H9 (cell line): ENCODE measurements around the gene PLA2G5. TPM values are rescaled to one million over a fixed set of nuclear protein-coding genes. Genes with fewer than 3 reads are reported as not detected.

Experiments
- DNase-seq: peaks from one replicate; pipeline ENCODE4 v3.0.0-alpha.2; 2017
- H2AFZ ChIP-seq: one replicate; pipeline ENCODE4 v1.6.1; 2013; ENCODE audit warnings: mild to moderate bottlenecking, low read length, control low read depth, moderate library complexity
- H2AK5ac ChIP-seq: 2 replicates; pipeline ENCODE4 v1.6.1; 2013; ENCODE audit warnings: low read length, control low read depth, mixed read lengths; ENCODE audit not compliant: insufficient read length
- H2BK120ac ChIP-seq: one replicate; pipeline ENCODE4 v1.6.1; 2013; ENCODE audit warnings: low read depth, mild to moderate bottlenecking, low read length, control low read depth, inconsistent platforms; ENCODE audit not compliant: poor library complexity, severe bottlenecking
- H2BK12ac ChIP-seq: 2 replicates; pipeline ENCODE4 v1.6.1; 2013; ENCODE audit warnings: low read length, control low read depth, mixed read lengths, low read depth; ENCODE audit not compliant: insufficient read length
- H2BK15ac ChIP-seq: 2 replicates; pipeline ENCODE4 v1.6.1; 2013; ENCODE audit warnings: low read depth, low read length, control low read depth
- H2BK20ac ChIP-seq: one replicate; pipeline ENCODE4 v1.6.1; 2013; ENCODE audit warnings: low read depth, mild to moderate bottlenecking, low read length, control low read depth, inconsistent platforms; ENCODE audit not compliant: poor library complexity, severe bottlenecking
- H2BK5ac ChIP-seq: 2 replicates; pipeline ENCODE4 v1.6.1; 2013; ENCODE audit warnings: low read length, control low read depth, mixed read lengths; ENCODE audit not compliant: insufficient read length
- H3K14ac ChIP-seq: 2 replicates; pipeline ENCODE4 v1.6.1; 2013; ENCODE audit warnings: low read length, control low read depth; ENCODE audit not compliant: insufficient read depth
- H3K18ac ChIP-seq: 2 replicates; pipeline ENCODE4 v1.6.1; 2013; ENCODE audit warnings: low read depth, mild to moderate bottlenecking, mixed read lengths, low read length, control low read depth; ENCODE audit not compliant: insufficient read length
- H3K23ac ChIP-seq: 2 replicates; pipeline ENCODE4 v1.6.1; 2013; ENCODE audit warnings: low read length, control low read depth, mixed read lengths, low read depth; ENCODE audit not compliant: insufficient read length
- H3K23me2 ChIP-seq: 2 replicates; pipeline ENCODE4 v1.6.1; 2013; ENCODE audit warnings: low read depth, mild to moderate bottlenecking, mixed read lengths, low read length, control low read depth; ENCODE audit not compliant: insufficient read length, poor library complexity, severe bottlenecking
- H3K27ac ChIP-seq: 2 replicates; pipeline ENCODE4 v1.5.1; 2013; ENCODE audit warnings: low read length, control low read depth, mixed read lengths, low read depth; ENCODE audit not compliant: insufficient read length
- H3K27me3 ChIP-seq: 2 replicates; pipeline ENCODE4 v1.6.1; 2013; ENCODE audit warnings: low read length, control low read depth, inconsistent platforms; ENCODE audit not compliant: insufficient read depth
- H3K4ac ChIP-seq: 2 replicates; pipeline ENCODE4 v1.6.1; 2013; ENCODE audit warnings: low read depth, mild to moderate bottlenecking, control low read depth, inconsistent platforms, low read length, moderate library complexity
- H3K4me1 ChIP-seq: 2 replicates; pipeline ENCODE4 v1.6.1; 2013; ENCODE audit warnings: low read length, control low read depth, inconsistent platforms; ENCODE audit not compliant: insufficient read depth
- H3K4me2 ChIP-seq: 2 replicates; pipeline ENCODE4 v1.6.1; 2013; ENCODE audit warnings: low read length, control low read depth, mixed read lengths; ENCODE audit not compliant: insufficient read length, insufficient read depth
- H3K56ac ChIP-seq: 2 replicates; pipeline ENCODE4 v1.6.1; 2013; ENCODE audit warnings: low read depth, mild to moderate bottlenecking, mixed read lengths, low read length, control low read depth; ENCODE audit not compliant: insufficient read length
- H3K79me1 ChIP-seq: 2 replicates; pipeline ENCODE4 v1.6.1; 2013; ENCODE audit warnings: low read depth, mild to moderate bottlenecking, moderate library complexity, low read length, control low read depth, inconsistent platforms; ENCODE audit not compliant: insufficient read depth, poor library complexity, severe bottlenecking
- H3K79me2 ChIP-seq: 2 replicates; pipeline ENCODE4 v1.6.1; 2013; ENCODE audit warnings: low read length, control low read depth, inconsistent platforms; ENCODE audit not compliant: insufficient read depth
- H3K9ac ChIP-seq: 2 replicates; pipeline ENCODE4 v1.6.1; 2013; ENCODE audit warnings: low read length, control low read depth, mixed read lengths; ENCODE audit not compliant: insufficient read length; ENCODE audit errors: extremely low read depth
- H3K9me3 ChIP-seq: one replicate; pipeline ENCODE4 v1.6.1; 2013; ENCODE audit warnings: low read depth, low read length, inconsistent platforms; ENCODE audit not compliant: control insufficient read depth
- H3T11ph ChIP-seq: one replicate; pipeline ENCODE4 v1.6.1; 2013; ENCODE audit warnings: mild to moderate bottlenecking, low read length, control low read depth, inconsistent platforms
- H4K20me1 ChIP-seq: one replicate; pipeline ENCODE4 v1.6.1; 2013; ENCODE audit not compliant: control insufficient read depth, insufficient read length, insufficient read depth
- H4K5ac ChIP-seq: 2 replicates; pipeline ENCODE4 v1.6.1; 2013; ENCODE audit warnings: low read depth, mild to moderate bottlenecking, mixed read lengths, low read length, control low read depth; ENCODE audit not compliant: insufficient read length
- H4K8ac ChIP-seq: replicated peaks from 2 replicates; pipeline ENCODE4 v1.6.1; 2013; ENCODE audit warnings: low read length, control low read depth, mixed read lengths, low read depth; ENCODE audit not compliant: insufficient read length
- H4K91ac ChIP-seq: 2 replicates; pipeline ENCODE4 v1.6.1; 2013; ENCODE audit warnings: low read depth, mild to moderate bottlenecking, moderate library complexity, mixed read lengths, low read length, control low read depth; ENCODE audit not compliant: insufficient read length
- H3K27ac Mint-ChIP-seq, 3 experiments: 2 replicates in 2 of 3; 3 replicates in 1 of 3; pipeline ENCODE4 v1.8.0; 2020 to 2021; ENCODE audit warnings: mixed read lengths in 3 of 3, mild to moderate bottlenecking in 1 of 3, moderate library complexity in 1 of 3
- H3K27me3 Mint-ChIP-seq: 2 replicates; pipeline ENCODE4 v1.8.0; 2021; ENCODE audit warnings: low read depth, mild to moderate bottlenecking, moderate library complexity, mixed read lengths
- H3K36me3 Mint-ChIP-seq, 3 experiments: 2 replicates in 2 of 3; 3 replicates in 1 of 3; pipeline ENCODE4 v1.8.0; 2020 to 2021; ENCODE audit warnings: low read depth in 3 of 3, mixed read lengths in 3 of 3; ENCODE audit not compliant: insufficient read depth in 1 of 3
- H3K4me1 Mint-ChIP-seq, 2 experiments: 2 replicates each; pipeline ENCODE4 v1.8.0; 2020; ENCODE audit warnings: mixed read lengths in 2 of 2
- H3K4me3 Mint-ChIP-seq, 2 experiments: 2 replicates in 1 of 2; 3 replicates in 1 of 2; pipeline ENCODE4 v1.8.0; 2020 to 2021; ENCODE audit warnings: mild to moderate bottlenecking in 2 of 2, mixed read lengths in 2 of 2, moderate library complexity in 1 of 2
- H3K9me3 Mint-ChIP-seq, 2 experiments: 2 replicates in 1 of 2; 3 replicates in 1 of 2; pipeline ENCODE4 v1.8.0; 2020; ENCODE audit warnings: mild to moderate bottlenecking in 2 of 2, mixed read lengths in 2 of 2, moderate library complexity in 1 of 2
- CTCF ChIP-seq: fragments of 200-600 bp; sonication (generic); conservative IDR thresholded peaks from 3 replicates; pipeline ENCODE4 v1.8.0; 2021; ENCODE audit warnings: antibody characterized with exemption, mild to moderate bottlenecking
- WGBS: extraction: QIAGEN DNeasy Blood & Tissue Kit; methylation state at CpG from one replicate; pipeline ENCODE4 v1.1.7; 2013; ENCODE audit warnings: missing lambda C conversion rate, low lambda C conversion rate, mixed read lengths; ENCODE audit not compliant: insufficient read length; ENCODE audit errors: extremely low coverage; 5-methylcytosine and 5-hydroxymethylcytosine counted together
- total RNA-seq: library from RNA; stranded (reverse); gene quantifications from 2 replicates; pipeline ENCODE4 v1.2.1, GENCODE V29; 2021

PLA2G5 gene
- total RNA-seq, 1 experiment from 2014 or later: not detected

DNA sequence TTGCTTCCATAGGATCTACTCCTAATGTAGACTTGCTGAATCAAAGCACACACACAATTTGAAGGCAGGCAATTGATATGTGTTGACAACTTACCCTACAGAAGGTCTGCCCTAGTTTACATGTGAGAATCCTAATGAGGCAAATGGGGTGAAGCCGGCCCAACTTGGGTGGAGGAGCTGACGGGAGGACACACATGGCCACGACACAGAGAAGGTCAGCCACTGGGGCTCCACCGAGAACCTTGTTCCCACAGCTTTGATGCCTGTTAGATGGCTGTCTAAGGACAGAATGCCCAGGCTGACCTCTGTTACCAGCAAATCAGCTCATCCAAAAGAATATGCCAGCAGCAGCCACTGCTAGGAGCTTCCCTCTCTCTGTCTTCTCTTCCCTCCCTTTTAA, 50.8 kb downstream of the PLA2G5 start:
- Histone ChIP-seq H2BK15ac (no peak overlapping the region), H2BK20ac (no peak overlapping the region), H3K14ac (no peak overlapping the region), H2BK120ac (no peak overlapping the region), H3K56ac (no peak overlapping the region), H3K4me1 (no peaks in the 10 kb centered on the region), H3T11ph (no peak overlapping the region), H3K4ac (no peak overlapping the region), H2AFZ (no peak overlapping the region), H3K27me3 (no peaks in the 10 kb centered on the region; the same call in 1 of the 2 replicates), H3K23me2 (no peaks in the 10 kb centered on the region), H3K4me2 (no peak overlapping the region), H3K79me2 (no peaks in the 10 kb centered on the region), H4K5ac (no peak overlapping the region), H3K18ac (no peak overlapping the region), H3K23ac (no peak overlapping the region), H4K8ac (no peak overlapping the region), H2BK12ac (no peak overlapping the region), H2AK5ac (no peak overlapping the region), H4K20me1 (no peaks in the 10 kb centered on the region), H3K9ac (no peak overlapping the region), H3K79me1 (no peaks in the 10 kb centered on the region), H4K91ac (no peak overlapping the region), H2BK5ac (no peak overlapping the region), H3K27ac (no peak overlapping the region), H3K9me3 (no peaks in the 10 kb centered on the region)
- WGBS: no CpG with 5 or more reads among the region's 4 CpGs
- Mint-ChIP-seq H3K27ac (no peak overlapping the region), H3K4me3 (no peak overlapping the region), H3K36me3 (no peaks in the 10 kb centered on the region), H3K9me3 (no peaks in the 10 kb centered on the region), H3K4me1 (peaks cover 4% of the 10 kb centered on the region in 2 experiments; a peak in 3 of 4 replicates), H3K27me3 (peaks cover 17% of the 10 kb centered on the region)
- TF ChIP-seq CTCF: no peak
- no peak for DNase-seq
